Fibroblast of skin of right quadriceps (primary cell): ENCODE data around the gene CTDSPL.
"Not testable (repeated sequence)": the region's sequence is repeated elsewhere in the genome, so short reads cannot be mapped to it uniquely, and the experiment has no call there.

ENCODE experiments used
- DNase-seq: peaks from one replicate; pipeline ENCODE4 v3.0.0-alpha.2; 2013

The CTDSPL gene

DNA sequence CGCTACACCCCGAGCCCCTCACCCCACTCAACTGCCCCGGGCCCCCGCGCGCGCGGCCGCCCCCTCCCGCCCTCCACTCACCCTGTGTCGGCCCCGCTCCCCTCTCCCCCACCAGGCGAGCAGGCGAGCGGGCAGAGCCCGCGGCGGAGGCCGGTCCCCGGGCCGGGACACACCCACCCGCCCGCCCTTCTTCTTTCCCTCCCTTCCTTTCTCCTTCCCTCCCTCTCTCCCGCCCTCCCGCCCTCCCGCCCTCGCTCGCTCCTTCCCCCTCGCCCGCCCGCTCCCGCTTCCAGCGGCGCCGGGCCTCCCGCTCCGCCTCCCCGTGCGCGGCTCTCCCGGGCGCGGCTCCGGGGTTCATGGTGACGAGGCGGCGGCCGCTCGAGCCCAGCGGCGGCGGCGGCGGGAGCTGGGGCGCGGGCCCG is at the start of gene CTDSPL:
Gene CTDSPL (plus strand): TSS at position 261 of the 422 bp plus-strand sequence. CDS start 320 bp downstream, outside the sequence.
- peak; percentile 62 for DNase-seq

DNA sequence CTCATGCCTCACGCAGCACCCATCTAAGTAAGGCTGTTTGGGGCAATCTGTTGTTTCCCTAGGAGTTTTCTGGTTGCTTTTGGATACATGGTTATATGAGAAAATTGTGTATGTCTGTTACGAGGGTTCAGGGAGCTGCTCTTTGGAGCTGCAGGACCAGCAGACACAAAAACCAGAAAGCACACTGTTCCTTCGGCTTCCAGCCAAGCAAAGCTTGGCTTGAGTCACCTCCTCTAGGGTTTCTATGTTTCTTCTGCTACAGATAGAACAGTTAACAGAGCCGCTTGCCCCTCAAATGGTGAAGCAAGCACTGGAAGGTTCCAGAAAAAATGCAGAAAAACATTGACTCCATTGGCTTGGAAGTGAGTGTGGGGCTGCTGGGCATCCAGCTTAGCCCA is 49.2 kb upstream of the CTDSPL start:
- no peak for DNase-seq

- no peak for DNase-seq
Observed at GRCh38 chr3:37813403-37813802, 48.3 kb upstream of the CTDSPL start.

DNA sequence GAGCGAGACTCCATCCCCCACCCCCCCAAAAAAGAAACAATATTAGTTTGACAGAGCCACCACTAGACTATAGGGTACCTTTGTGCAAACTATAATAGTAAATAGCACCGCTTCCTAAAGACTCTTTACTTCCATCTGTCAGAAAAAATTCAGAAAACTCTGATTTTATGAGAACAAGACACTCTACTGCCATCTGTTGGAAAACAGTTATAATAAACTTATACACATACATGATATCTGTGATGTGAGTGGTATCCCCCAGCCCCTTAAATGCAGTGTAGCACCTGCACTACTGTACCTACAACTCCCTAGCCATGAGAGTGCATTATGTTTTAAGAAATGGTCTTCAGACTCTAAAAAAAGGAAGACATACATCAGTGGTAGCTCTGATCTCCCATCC is 47.1 kb upstream of the CTDSPL start:
- DNase-seq = no peak

DNA sequence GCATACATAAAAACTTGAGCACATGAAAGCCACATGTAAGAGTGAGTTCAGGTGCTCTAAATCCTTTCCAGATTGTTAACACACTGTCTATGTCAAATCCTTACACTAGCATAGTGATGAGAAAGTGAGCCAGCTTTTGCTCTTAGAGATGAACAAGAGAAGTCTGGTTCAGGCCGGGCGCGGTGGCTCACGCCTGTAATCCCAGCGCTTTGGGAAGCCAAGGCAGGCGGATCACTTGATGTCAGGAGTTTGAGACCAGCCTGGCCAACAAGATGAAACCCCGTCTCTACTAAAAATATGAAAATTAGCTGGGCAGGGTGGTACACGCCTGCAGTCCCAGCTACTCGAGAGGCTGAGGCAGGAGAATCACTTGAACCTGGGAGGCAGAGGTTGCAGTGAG is 46.5 kb upstream of the CTDSPL start:
- not testable (repeated sequence) for DNase-seq

GRCh38 chr3:37816271-37816670 is 45.4 kb upstream of the CTDSPL start:
- DNase-seq = peak; percentile 14

DNA sequence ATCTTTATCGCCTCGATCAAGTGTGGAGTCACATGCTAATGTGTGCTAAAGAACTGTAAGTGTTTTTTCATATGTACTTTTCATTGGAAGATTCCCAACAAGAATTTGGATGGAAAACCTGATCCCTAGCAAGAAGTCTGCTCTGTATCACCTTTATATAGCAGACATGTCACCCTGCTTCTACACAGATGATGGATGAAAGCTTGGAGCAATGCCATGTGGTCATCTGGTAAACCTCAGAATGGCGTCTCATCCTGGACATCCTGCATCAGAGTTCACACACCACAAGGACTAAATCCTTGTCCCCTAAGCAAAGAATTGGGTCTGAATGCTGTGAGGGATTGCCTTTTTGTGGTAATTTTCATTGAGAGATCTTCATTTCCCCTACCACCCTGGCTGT is 42.1 kb upstream of the CTDSPL start:
- no peak for DNase-seq

DNA sequence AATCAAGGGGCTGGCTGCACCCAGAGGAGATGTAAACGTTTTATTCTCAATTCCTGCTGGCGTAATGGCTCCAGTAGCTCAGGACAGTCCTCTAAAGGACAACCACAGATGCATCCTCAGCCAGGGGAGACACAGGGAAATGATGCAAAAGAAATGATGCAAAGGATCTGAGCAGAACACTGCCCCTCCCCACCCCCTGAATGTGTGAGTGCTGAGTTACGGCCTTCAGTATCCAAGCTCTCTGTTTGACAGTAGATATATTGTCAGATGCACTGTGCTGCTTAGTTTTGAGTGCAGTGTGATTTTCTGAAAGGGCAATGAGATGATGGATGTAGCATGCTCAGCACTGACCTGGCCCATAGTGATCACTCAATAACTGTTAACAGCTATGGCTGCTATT is 41.4 kb upstream of the CTDSPL start:
- no peak for DNase-seq

- DNase-seq = no peak
Observed at GRCh38 chr3:37823189-37823588, 38.5 kb upstream of the CTDSPL start.

DNA sequence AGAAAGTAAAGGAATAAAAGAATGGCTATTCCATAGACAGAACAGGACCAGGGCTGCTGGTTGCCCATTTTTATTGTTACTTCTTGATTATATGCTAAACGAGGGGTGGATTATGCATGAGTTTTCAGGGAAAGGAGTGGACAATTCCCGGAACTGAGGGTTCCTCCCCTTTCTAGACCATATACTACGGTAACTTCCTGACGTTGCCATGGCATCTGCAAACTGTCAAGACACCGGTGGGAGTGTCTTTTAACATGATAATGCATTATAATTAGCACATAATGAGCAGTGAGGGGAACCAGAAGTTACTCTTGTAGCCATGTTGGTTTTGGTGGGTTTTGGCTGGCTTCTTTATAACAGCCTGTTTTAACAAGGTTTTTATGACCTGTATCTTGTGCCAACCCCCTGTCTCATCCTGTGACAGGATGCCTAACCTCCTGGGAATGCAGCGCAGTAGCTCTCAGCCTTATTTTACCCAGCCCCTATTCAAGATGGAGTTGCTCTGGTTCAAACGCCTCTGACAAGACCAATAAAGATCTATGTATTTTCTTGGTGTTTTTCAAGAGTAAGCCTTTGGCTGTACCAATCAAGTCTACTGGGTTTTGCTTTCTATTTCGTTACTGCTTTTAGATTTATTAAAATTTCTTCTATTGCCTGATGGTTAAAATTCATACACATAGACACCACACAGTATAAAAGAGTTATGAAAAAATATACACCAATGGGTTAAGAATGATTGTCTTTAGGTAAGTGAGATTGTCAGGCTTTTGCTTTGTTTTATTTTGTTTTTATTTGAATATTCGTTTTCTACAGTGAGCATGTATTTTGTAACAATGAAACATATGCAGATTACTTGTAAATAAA is 37.4 kb upstream of the CTDSPL start:
- DNase-seq = no peak

DNA sequence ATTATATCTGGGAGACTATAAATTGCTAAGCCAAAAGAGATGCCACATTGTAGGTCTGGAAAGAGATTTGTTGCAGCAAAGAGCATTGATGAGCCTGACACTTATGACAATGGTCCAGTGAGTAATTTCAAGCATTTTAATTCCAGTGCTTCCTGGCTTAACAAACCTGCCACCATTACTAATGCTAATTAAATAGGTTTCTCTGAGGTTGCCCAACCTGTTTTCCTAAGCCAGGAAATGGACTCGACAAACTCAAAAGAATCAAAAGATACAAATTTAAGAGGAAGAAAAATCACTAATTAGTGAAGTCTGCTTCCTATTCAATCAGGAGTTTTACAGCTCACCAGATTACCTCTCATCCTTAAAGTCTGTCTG is 36.7 kb upstream of the CTDSPL start:
- no peak for DNase-seq

GRCh38 chr3:37825744-37826400 is 35.8 kb upstream of the CTDSPL start:
- no peak for DNase-seq

DNA sequence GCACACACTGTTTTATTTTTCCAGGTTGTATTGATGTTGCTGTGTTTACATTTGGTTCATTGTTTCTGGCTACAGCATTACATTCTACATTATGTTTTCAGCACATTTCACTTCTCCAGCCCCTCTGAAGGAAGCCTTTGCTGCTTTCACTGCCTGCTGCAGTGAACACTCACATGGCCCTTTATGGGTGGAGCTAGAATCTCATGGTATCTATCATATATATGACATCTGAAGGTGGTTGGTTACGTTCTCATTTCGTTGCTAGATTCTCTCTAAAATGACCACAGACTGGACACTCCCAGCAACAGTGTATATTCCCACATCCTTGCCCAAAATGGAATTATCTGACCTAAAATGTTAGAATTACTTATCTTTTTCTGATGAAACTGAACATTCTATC is 35.2 kb upstream of the CTDSPL start:
- DNase-seq = no peak

DNA sequence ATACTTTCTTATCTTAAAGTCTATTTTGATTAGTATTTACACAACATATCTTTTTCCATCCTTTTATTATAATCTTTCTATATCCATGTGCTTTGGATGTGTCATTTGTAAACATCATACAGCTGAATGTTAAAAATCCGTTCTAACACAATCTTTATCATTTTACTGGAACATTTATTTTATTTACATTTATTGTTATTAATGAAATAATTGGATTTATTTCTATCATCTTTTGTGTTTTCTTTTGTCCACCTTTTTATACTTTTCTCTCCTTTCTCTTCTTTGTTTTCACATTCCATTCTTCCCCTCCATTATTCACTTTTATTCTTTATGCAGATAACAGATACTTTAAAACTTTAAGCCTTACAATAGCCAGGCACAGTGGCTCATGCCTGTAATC is 34.7 kb upstream of the CTDSPL start:
- no peak for DNase-seq

GRCh38 chr3:37832480-37832879 is 29.2 kb upstream of the CTDSPL start:
- DNase-seq = no peak

GRCh38 chr3:37833302-37834186 is 28.1 kb upstream of the CTDSPL start:
- no peak for DNase-seq

- DNase-seq = no peak
Observed at GRCh38 chr3:37836589-37836988, 25.1 kb upstream of the CTDSPL start.

GRCh38 chr3:37847689-37848088 is 14.0 kb upstream of the CTDSPL start:
- no peak for DNase-seq

- DNase-seq = no peak
Observed at GRCh38 chr3:37849146-37849923, 12.3 kb upstream of the CTDSPL start.

DNA sequence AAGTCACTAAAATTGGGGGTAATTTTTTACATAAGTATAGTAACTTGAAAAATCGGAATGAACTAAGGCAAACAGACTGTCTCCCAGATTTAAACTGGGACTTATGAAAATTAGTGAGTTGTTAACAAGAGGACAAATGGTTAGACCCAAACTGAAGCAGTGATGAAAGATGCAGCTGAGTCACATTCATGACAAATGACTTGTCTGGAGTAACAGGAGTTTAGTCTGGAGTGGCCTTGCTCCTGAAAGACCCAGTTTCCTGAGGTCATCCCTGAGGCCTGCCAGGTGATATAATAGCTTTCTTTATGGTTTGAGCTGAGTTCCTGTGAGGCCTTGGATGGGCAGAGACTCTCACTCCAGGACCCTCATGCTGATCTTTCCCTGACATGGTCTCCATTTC is 9.6 kb upstream of the CTDSPL start:
- DNase-seq = peak; percentile 49

GRCh38 chr3:37852771-37853170 is 8.9 kb upstream of the CTDSPL start:
- DNase-seq = no peak

GRCh38 chr3:37853691-37854413 is 7.8 kb upstream of the CTDSPL start:
- no peak for DNase-seq
